ENCODE data around the gene DNAJC13.

DNAJC13 gene

GRCh38 chr3:132535575-132536441, 118.5 kb downstream of the DNAJC13 start:
- H3K9me3 ChIP-seq (ENCODE audit: low read depth, low read length), result no peaks in the 10 kb centered on the region
- TF ChIP-seq FOXP2 (optimal IDR thresholded peaks at IDR 0.05; ENCODE audit: control extremely low read depth, extremely low read length, insufficient read depth), result no peak
- TF ChIP-seq POLR2AphosphoS5 (IDR thresholded peaks at IDR 0.05; ENCODE audit: borderline replicate concordance, low read depth, low read length), result no peak
- TF ChIP-seq EZH2 (IDR thresholded peaks at IDR 0.05), result no peak
- H3K4me3 ChIP-seq, result no peak overlapping the region
- no peak overlapping the region for H3K9ac ChIP-seq (ENCODE audit: insufficient read length)
- no peak overlapping the region for H3K27ac ChIP-seq
- H3K36me3 ChIP-seq (ENCODE audit: insufficient read depth, low read length), result peaks cover 71% of the 10 kb centered on the region
- peak; percentile 77 for DNase-seq (ENCODE audit: low read depth, low spot score)

- H3K27ac ChIP-seq, result no peak overlapping the region
Observed at GRCh38 chr3:132536442-132537153, 119.3 kb downstream of the DNAJC13 start.

GRCh38 chr3:132537297-132537696, 120.0 kb downstream of the DNAJC13 start:
- H3K27ac ChIP-seq, result no peak overlapping the region
- H3K36me3 ChIP-seq (ENCODE audit: insufficient read depth, low read length), result peaks cover 60% of the 10 kb centered on the region
- no peak for DNase-seq (ENCODE audit: low read depth, low spot score)
- TF ChIP-seq FOXP2 (optimal IDR thresholded peaks at IDR 0.05; ENCODE audit: control extremely low read depth, extremely low read length, insufficient read depth) (no peak), EZH2 (IDR thresholded peaks at IDR 0.05) (no peak), POLR2AphosphoS5 (IDR thresholded peaks at IDR 0.05; ENCODE audit: borderline replicate concordance, low read depth, low read length) (no peak)
- H3K9me3 ChIP-seq (ENCODE audit: low read depth, low read length), result no peaks in the 10 kb centered on the region
- no peak overlapping the region for H3K4me3 ChIP-seq
- H3K9ac ChIP-seq (ENCODE audit: insufficient read length), result no peak overlapping the region

More at GRCh38 chr3:132536442-132537153, 119.3 kb downstream of the DNAJC13 start:
- H3K9ac ChIP-seq (ENCODE audit: insufficient read length), result no peak overlapping the region
- no peak for DNase-seq (ENCODE audit: low read depth, low spot score)
- TF ChIP-seq POLR2AphosphoS5 (IDR thresholded peaks at IDR 0.05; ENCODE audit: borderline replicate concordance, low read depth, low read length), result no peak
- TF ChIP-seq EZH2 (IDR thresholded peaks at IDR 0.05), result no peak
- TF ChIP-seq FOXP2 (optimal IDR thresholded peaks at IDR 0.05; ENCODE audit: control extremely low read depth, extremely low read length, insufficient read depth), result no peak
- H3K36me3 ChIP-seq (ENCODE audit: insufficient read depth, low read length), result peaks cover 67% of the 10 kb centered on the region
- no peaks in the 10 kb centered on the region for H3K9me3 ChIP-seq (ENCODE audit: low read depth, low read length)
- H3K4me3 ChIP-seq, result no peak overlapping the region

GRCh38 chr3:132538072-132538471, 120.8 kb downstream of the DNAJC13 start:
- H3K4me3 ChIP-seq, result no peak overlapping the region
- H3K27ac ChIP-seq, result no peak overlapping the region
- H3K9ac ChIP-seq (ENCODE audit: insufficient read length), result no peak overlapping the region
- TF ChIP-seq POLR2AphosphoS5 (IDR thresholded peaks at IDR 0.05; ENCODE audit: borderline replicate concordance, low read depth, low read length), result no peak
- no peak for TF ChIP-seq FOXP2 (optimal IDR thresholded peaks at IDR 0.05; ENCODE audit: control extremely low read depth, extremely low read length, insufficient read depth)
- no peak for TF ChIP-seq EZH2 (IDR thresholded peaks at IDR 0.05)
- no peaks in the 10 kb centered on the region for H3K9me3 ChIP-seq (ENCODE audit: low read depth, low read length)
- DNase-seq (ENCODE audit: low read depth, low spot score), result no peak
- peaks cover 59% of the 10 kb centered on the region for H3K36me3 ChIP-seq (ENCODE audit: insufficient read depth, low read length)

- Histone ChIP-seq H3K9me3 (ENCODE audit: low read depth, low read length) (no peaks in the 10 kb centered on the region), H3K36me3 (ENCODE audit: insufficient read depth, low read length) (peaks cover 49% of the 10 kb centered on the region), H3K9ac (ENCODE audit: insufficient read length) (no peak overlapping the region), H3K27ac (no peak overlapping the region), H3K4me3 (no peak overlapping the region)
- DNase-seq (ENCODE audit: low read depth, low spot score), result no peak
- TF ChIP-seq FOXP2 (optimal IDR thresholded peaks at IDR 0.05; ENCODE audit: control extremely low read depth, extremely low read length, insufficient read depth), result no peak
- no peak for TF ChIP-seq POLR2AphosphoS5 (IDR thresholded peaks at IDR 0.05; ENCODE audit: borderline replicate concordance, low read depth, low read length)
- no peak for TF ChIP-seq EZH2 (IDR thresholded peaks at IDR 0.05)
Observed at GRCh38 chr3:132539681-132540080, 122.4 kb downstream of the DNAJC13 start.

GRCh38 chr3:132542577-132542976, 125.3 kb downstream of the DNAJC13 start:
- no peak overlapping the region for H3K9ac ChIP-seq (ENCODE audit: insufficient read length)
- H3K36me3 ChIP-seq (ENCODE audit: insufficient read depth, low read length), result peaks cover 29% of the 10 kb centered on the region

GRCh38 chr3:132543011-132543739, 125.9 kb downstream of the DNAJC13 start:
- no peak for TF ChIP-seq EZH2 (IDR thresholded peaks at IDR 0.05)
- TF ChIP-seq FOXP2 (optimal IDR thresholded peaks at IDR 0.05; ENCODE audit: control extremely low read depth, extremely low read length, insufficient read depth), result no peak
- TF ChIP-seq POLR2AphosphoS5 (IDR thresholded peaks at IDR 0.05; ENCODE audit: borderline replicate concordance, low read depth, low read length), result no peak
- Histone ChIP-seq H3K36me3 (ENCODE audit: insufficient read depth, low read length) (peaks cover 24% of the 10 kb centered on the region), H3K27ac (no peak overlapping the region), H3K9me3 (ENCODE audit: low read depth, low read length) (no peaks in the 10 kb centered on the region), H3K9ac (ENCODE audit: insufficient read length) (no peak overlapping the region), H3K4me3 (no peak overlapping the region)
- no peak for DNase-seq (ENCODE audit: low read depth, low spot score)

More at GRCh38 chr3:132542577-132542976, 125.3 kb downstream of the DNAJC13 start:
- DNase-seq (ENCODE audit: low read depth, low spot score), result no peak
- no peak for TF ChIP-seq FOXP2 (optimal IDR thresholded peaks at IDR 0.05; ENCODE audit: control extremely low read depth, extremely low read length, insufficient read depth)
- no peak for TF ChIP-seq EZH2 (IDR thresholded peaks at IDR 0.05)
- no peak for TF ChIP-seq POLR2AphosphoS5 (IDR thresholded peaks at IDR 0.05; ENCODE audit: borderline replicate concordance, low read depth, low read length)
- Histone ChIP-seq H3K27ac (no peak overlapping the region), H3K9me3 (ENCODE audit: low read depth, low read length) (no peaks in the 10 kb centered on the region), H3K4me3 (no peak overlapping the region)

GRCh38 chr3:132544130-132544529, 126.8 kb downstream of the DNAJC13 start:
- Histone ChIP-seq H3K4me3 (no peak overlapping the region), H3K9me3 (ENCODE audit: low read depth, low read length) (no peaks in the 10 kb centered on the region), H3K9ac (ENCODE audit: insufficient read length) (no peak overlapping the region), H3K27ac (no peak overlapping the region), H3K36me3 (ENCODE audit: insufficient read depth, low read length) (peaks cover 14% of the 10 kb centered on the region)
- DNase-seq (ENCODE audit: low read depth, low spot score), result no peak
- TF ChIP-seq EZH2 (IDR thresholded peaks at IDR 0.05), result no peak
- no peak for TF ChIP-seq POLR2AphosphoS5 (IDR thresholded peaks at IDR 0.05; ENCODE audit: borderline replicate concordance, low read depth, low read length)
- no peak for TF ChIP-seq FOXP2 (optimal IDR thresholded peaks at IDR 0.05; ENCODE audit: control extremely low read depth, extremely low read length, insufficient read depth)
